K562 (cell line): ENCODE data around the gene AGFG1. TPM values are rescaled to one million over a fixed set of nuclear protein-coding genes. Genes with fewer than 3 reads are reported as not detected.

ENCODE experiments used
- ARID1B ChIP-seq: fragments of 450-650 bp; IDR thresholded peaks from 2 replicates; pipeline ENCODE4 v1.6.1; 2016; ENCODE audit warnings: antibody characterized with exemption, mild to moderate bottlenecking, inconsistent platforms
- KAT7 ChIP-seq: sonication (generic); formaldehyde crosslinking; IDR thresholded peaks from 2 replicates; pipeline ENCODE4 v1.8.0; 2022; ENCODE audit warnings: missing genetic modification reagents, mild to moderate bottlenecking, borderline replicate concordance
- PHF21A ChIP-seq: fragments of 450-650 bp; IDR thresholded peaks from 2 replicates; pipeline ENCODE4 v1.6.1; 2017; ENCODE audit warnings: low read depth, borderline replicate concordance
- SRSF1 ChIP-seq: fragments of 200-400 bp; formaldehyde crosslinking; IDR thresholded peaks from 2 replicates; pipeline ENCODE4 v1.6.1; 2017; ENCODE audit warnings: mild to moderate bottlenecking, low read depth, low read length, moderate library complexity
- TSC22D4 ChIP-seq: fragments of 450-650 bp; IDR thresholded peaks from 2 replicates; pipeline ENCODE4 v1.6.1; 2016; ENCODE audit warnings: missing genetic modification characterization, missing biosample characterization, control low read depth
- ZBTB5 ChIP-seq: fragments of 450-650 bp; IDR thresholded peaks from 2 replicates; pipeline ENCODE4 v1.6.1; 2017; ENCODE audit warnings: antibody characterized with exemption
- ZBTB7A ChIP-seq: IDR thresholded peaks from 2 replicates; pipeline ENCODE4 v1.6.1; 2011; ENCODE audit warnings: low read depth, mild to moderate bottlenecking, low read length, moderate library complexity, borderline replicate concordance; ENCODE audit not compliant: control insufficient read depth
- ZNF140 ChIP-seq: fragments of 250-450 bp; sonication (Bioruptor Pico); IDR thresholded peaks from 2 replicates; pipeline ENCODE4 v1.8.0; 2021; ENCODE audit warnings: moderate library complexity, mild to moderate bottlenecking, inconsistent platforms
- ZNF197 ChIP-seq: fragments of 200-800 bp; sonication (Bioruptor generic); IDR thresholded peaks from 2 replicates; pipeline ENCODE4 v1.6.1; 2016; ENCODE audit warnings: low read depth, missing genetic modification characterization, missing compliant biosample characterization
- polyA plus RNA-seq, 8 experiments: library from polyadenylated mRNA; depleted of rRNA in 4 of 8; stranded (reverse) in 5 of 8; unstranded in 3 of 8; fragments of >200 nt; fragmentation: Nextera tagmentation in 2 of 8; fragmentation: Illumina TruSeq in 1 of 8; extraction: Ambion mirVana in 2 of 8; extraction: Trizol in 1 of 8; gene quantifications; 2 replicates each; pipeline versions ENCODE4 v1.2.1 to v1.2.3, GENCODE V29; 2011 to 2014; ENCODE audit warnings: inconsistent platforms in 1 of 8, missing spikeins in 1 of 8
- total RNA-seq, 7 experiments: library from RNA; depleted of rRNA in 6 of 7; stranded (reverse); fragments of >200 nt in 6 of 7; fragmentation: Illumina TruSeq in 2 of 7; extraction: Trizol in 2 of 7; gene quantifications; 2 replicates each; pipeline versions ENCODE4 v1.2.1 to v1.2.3, GENCODE V29; 2011 to 2021; ENCODE audit warnings: low replicate concordance in 1 of 7
- TF ChIP-seq, protein P1 (sequence below): fragments of 250-450 bp; sonication (Bioruptor Pico); IDR thresholded peaks from 2 replicates; pipeline ENCODE4 v1.8.0; 2021; ENCODE audit warnings: borderline replicate concordance, mild to moderate bottlenecking, moderate library complexity; ENCODE audit not compliant: poor library complexity, severe bottlenecking
- TF ChIP-seq, protein P2 (sequence below): fragments of 200-600 bp; sonication (generic); IDR thresholded peaks from one replicate; pipeline ENCODE4 v1.6.1; 2012; ENCODE audit warnings: mild to moderate bottlenecking, low read depth, low read length, inconsistent platforms

Gene AGFG1
- total and polyA plus RNA-seq, 9 of the 15 experiments (the other 6 are each of a cell fraction or from before 2014, with no cell fraction given) = 11.2 to 97.5 (median 36.0) TPM

DNA sequence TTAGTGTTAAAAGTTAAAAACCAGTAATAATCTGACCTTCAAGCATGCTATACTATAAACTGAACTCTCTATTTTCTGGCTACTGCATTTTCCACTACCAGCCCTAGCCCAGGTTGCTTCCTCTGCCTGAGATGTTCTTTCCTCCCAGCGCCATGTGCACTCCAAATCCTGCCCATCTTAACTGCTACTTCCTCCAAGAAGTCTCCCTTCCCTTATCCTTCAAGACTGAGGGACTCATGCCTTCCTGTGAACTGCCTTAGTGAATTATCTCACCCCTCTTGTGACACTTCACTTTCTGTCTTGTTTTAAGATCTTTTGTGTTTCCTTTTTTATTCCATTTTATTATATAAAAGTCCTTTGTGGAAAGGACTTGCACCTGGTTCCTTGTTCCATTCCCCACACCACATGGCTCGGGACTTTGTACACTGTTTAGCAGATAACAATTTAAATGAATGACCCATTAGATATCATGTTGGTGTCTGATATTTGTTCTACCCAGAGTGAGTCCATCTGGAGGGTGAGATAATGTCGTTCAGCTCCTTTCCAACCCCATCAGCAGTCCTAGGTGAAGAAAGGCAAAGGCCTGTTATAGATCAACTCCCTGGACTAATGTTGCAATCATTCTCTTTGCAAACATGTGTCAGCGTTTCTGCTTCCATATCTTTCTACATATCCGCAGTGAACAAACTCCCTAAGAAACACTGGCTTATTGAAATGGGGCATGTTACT, 20.9 kb upstream of the AGFG1 start (continued):
- TF ChIP-seq ARID1B (peak; percentile 99), PHF21A (no peak), SRSF1 (no peak), KAT7 (CRISPR knock-in tag) (no peak), ZNF197 (CRISPR knock-in tag) (peak; percentile 93), ZNF140 (CRISPR knock-in tag) (no peak), ZBTB7A (no peak), ZBTB5 (no peak), TSC22D4 (no peak)
- TF ChIP-seq, protein P1, sequence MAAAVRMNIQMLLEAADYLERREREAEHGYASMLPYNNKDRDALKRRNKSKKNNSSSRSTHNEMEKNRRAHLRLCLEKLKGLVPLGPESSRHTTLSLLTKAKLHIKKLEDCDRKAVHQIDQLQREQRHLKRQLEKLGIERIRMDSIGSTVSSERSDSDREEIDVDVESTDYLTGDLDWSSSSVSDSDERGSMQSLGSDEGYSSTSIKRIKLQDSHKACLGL (CRISPR knock-in tag) = no peak
- TF ChIP-seq, protein P2, sequence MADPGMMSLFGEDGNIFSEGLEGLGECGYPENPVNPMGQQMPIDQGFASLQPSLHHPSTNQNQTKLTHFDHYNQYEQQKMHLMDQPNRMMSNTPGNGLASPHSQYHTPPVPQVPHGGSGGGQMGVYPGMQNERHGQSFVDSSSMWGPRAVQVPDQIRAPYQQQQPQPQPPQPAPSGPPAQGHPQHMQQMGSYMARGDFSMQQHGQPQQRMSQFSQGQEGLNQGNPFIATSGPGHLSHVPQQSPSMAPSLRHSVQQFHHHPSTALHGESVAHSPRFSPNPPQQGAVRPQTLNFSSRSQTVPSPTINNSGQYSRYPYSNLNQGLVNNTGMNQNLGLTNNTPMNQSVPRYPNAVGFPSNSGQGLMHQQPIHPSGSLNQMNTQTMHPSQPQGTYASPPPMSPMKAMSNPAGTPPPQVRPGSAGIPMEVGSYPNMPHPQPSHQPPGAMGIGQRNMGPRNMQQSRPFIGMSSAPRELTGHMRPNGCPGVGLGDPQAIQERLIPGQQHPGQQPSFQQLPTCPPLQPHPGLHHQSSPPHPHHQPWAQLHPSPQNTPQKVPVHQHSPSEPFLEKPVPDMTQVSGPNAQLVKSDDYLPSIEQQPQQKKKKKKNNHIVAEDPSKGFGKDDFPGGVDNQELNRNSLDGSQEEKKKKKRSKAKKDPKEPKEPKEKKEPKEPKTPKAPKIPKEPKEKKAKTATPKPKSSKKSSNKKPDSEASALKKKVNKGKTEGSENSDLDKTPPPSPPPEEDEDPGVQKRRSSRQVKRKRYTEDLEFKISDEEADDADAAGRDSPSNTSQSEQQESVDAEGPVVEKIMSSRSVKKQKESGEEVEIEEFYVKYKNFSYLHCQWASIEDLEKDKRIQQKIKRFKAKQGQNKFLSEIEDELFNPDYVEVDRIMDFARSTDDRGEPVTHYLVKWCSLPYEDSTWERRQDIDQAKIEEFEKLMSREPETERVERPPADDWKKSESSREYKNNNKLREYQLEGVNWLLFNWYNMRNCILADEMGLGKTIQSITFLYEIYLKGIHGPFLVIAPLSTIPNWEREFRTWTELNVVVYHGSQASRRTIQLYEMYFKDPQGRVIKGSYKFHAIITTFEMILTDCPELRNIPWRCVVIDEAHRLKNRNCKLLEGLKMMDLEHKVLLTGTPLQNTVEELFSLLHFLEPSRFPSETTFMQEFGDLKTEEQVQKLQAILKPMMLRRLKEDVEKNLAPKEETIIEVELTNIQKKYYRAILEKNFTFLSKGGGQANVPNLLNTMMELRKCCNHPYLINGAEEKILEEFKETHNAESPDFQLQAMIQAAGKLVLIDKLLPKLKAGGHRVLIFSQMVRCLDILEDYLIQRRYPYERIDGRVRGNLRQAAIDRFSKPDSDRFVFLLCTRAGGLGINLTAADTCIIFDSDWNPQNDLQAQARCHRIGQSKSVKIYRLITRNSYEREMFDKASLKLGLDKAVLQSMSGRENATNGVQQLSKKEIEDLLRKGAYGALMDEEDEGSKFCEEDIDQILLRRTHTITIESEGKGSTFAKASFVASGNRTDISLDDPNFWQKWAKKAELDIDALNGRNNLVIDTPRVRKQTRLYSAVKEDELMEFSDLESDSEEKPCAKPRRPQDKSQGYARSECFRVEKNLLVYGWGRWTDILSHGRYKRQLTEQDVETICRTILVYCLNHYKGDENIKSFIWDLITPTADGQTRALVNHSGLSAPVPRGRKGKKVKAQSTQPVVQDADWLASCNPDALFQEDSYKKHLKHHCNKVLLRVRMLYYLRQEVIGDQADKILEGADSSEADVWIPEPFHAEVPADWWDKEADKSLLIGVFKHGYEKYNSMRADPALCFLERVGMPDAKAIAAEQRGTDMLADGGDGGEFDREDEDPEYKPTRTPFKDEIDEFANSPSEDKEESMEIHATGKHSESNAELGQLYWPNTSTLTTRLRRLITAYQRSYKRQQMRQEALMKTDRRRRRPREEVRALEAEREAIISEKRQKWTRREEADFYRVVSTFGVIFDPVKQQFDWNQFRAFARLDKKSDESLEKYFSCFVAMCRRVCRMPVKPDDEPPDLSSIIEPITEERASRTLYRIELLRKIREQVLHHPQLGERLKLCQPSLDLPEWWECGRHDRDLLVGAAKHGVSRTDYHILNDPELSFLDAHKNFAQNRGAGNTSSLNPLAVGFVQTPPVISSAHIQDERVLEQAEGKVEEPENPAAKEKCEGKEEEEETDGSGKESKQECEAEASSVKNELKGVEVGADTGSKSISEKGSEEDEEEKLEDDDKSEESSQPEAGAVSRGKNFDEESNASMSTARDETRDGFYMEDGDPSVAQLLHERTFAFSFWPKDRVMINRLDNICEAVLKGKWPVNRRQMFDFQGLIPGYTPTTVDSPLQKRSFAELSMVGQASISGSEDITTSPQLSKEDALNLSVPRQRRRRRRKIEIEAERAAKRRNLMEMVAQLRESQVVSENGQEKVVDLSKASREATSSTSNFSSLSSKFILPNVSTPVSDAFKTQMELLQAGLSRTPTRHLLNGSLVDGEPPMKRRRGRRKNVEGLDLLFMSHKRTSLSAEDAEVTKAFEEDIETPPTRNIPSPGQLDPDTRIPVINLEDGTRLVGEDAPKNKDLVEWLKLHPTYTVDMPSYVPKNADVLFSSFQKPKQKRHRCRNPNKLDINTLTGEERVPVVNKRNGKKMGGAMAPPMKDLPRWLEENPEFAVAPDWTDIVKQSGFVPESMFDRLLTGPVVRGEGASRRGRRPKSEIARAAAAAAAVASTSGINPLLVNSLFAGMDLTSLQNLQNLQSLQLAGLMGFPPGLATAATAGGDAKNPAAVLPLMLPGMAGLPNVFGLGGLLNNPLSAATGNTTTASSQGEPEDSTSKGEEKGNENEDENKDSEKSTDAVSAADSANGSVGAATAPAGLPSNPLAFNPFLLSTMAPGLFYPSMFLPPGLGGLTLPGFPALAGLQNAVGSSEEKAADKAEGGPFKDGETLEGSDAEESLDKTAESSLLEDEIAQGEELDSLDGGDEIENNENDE = no peak
